AG09309 (cell line): Measurements from ENCODE around the gene GRN.

Source experiments
- DNase-seq: peaks from one replicate; pipeline ENCODE4 v3.0.0-alpha.2; 2010; ENCODE audit warnings: low read depth
- H3K4me3 ChIP-seq: 2 replicates; pipeline ENCODE4 v1.5.1; 2011; ENCODE audit warnings: mild to moderate bottlenecking, low read depth, low read length, moderate library complexity; ENCODE audit not compliant: control insufficient read depth
- CTCF ChIP-seq: IDR thresholded peaks from 2 replicates; pipeline ENCODE4 v1.5.1; 2011; ENCODE audit warnings: mild to moderate bottlenecking, low read depth, low read length, inconsistent platforms; ENCODE audit not compliant: insufficient read depth, control insufficient read depth; ENCODE audit errors: missing control alignments

The GRN gene

DNA sequence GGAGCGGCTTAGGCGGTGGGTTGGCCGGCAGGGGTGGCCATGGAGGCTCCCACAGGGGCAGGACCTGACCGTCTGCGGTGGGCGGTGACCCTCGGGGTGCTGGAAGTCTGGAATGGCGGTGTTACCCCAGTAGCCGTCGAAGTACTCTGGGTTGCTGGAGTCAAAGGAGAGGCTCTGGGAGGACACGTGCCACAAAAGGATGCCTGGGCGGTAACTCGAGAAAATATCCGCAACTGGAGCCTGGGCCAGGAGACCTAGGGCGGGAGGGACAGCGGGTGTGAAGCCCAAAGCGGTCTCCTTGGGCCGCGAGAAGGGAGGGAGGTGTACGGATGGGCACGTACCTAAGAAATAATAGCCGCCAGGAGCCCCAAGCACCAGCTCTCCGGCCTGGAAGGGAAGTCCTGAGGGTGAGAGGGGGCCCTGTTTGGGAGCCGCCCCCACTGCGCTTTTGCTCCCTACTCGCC lies 39.8 kb downstream of the GRN start:
- no peak for TF ChIP-seq CTCF
- no peak for DNase-seq

DNA sequence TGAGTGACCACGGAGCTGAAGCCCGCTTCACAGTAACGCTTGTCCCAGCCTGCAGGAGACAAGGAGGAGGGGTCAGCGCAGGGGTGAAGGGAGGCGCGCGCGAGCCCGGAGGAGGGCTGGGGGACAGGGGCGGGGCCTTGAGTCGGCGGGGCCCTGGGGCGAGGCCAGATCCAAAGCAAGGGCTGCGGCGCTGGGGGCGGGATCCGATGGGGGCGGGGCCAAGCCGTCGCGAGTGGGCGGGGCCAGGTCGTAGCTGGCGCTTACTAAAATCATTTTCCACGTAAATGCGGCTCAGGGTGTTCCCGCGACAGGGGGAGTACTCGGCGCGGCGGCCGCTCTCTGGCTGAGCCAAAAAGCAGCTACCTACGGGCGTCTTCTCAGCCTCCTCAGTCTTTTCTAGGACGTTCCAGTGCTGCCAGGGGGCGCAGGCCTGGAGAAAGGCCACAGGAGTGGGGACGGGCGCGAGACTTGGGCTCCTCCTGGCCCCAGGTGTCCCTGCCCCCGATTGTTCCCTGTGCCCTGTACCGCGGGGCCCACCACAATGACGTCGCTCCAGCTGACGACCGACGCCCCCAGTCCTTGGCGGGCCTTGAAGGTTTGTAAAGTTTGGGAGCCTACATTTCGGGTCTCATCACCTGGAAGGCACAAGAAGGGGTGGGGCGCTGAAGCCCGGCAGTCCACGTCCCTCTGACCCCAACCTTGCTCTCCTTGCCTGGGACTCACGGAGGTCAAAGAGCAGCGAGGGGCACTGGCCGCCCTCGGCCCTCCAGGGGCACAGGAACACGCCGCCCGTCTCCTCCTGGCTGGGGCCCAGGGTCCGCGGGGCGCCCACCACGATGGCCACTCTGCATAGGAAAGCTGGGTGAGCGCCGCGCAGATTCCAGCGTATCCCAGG lies 40.4 kb downstream of the GRN start:
- TF ChIP-seq CTCF: no peak
- DNase-seq: no peak
- H3K4me3 ChIP-seq: peak overlapping the region; percentile 54

More for the DNA sequence above, 39.8 kb downstream of the GRN start:
- H3K4me3 ChIP-seq: peak overlapping the region; percentile 54

- no peak for TF ChIP-seq CTCF
- no peak overlapping the region for H3K4me3 ChIP-seq
- DNase-seq: no peak
Measured at GRCh38 chr17:44386182-44386525, 41.1 kb downstream of the GRN start.

GRCh38 chr17:44387804-44388203 lies 42.7 kb downstream of the GRN start:
- no peak for TF ChIP-seq CTCF
- no peak overlapping the region for H3K4me3 ChIP-seq

GRCh38 chr17:44389281-44389680 lies 44.2 kb downstream of the GRN start, which contains the start of gene ITGA2B:
Gene ITGA2B, minus strand, starts transcription at chr17:44389649. Its CDS starts 176 bp downstream, at chr17:44389473.
- no peak within 1 kb of the TSS for H3K4me3 ChIP-seq
- TF ChIP-seq CTCF: no peak
- no peak for DNase-seq

More at GRCh38 chr17:44387804-44388203, 42.7 kb downstream of the GRN start:
- DNase-seq: no peak

GRCh38 chr17:44389723-44390202 lies 44.7 kb downstream of the GRN start:
- no peak for TF ChIP-seq CTCF
- no peak overlapping the region for H3K4me3 ChIP-seq
- no peak for DNase-seq
